NCI-H1930 (cell line): ENCODE data around the gene NKG7.
"Not testable (repeated sequence)": the region's sequence is repeated elsewhere in the genome, so short reads cannot be mapped to it uniquely, and the experiment has no call there.

Source experiments
- DNase-seq, 2 experiments: peaks; one replicate each; lab custom pipeline; 2025; lab: John Stamatoyannopoulos, UW

Gene NKG7

GRCh38 chr19:51372649-51373504 lies at the start of gene NKG7:
TSS of gene NKG7 (minus strand) at chr19:51372654. CDS start at chr19:51372535, 119 bp downstream.
- DNase-seq: no peak

GRCh38 chr19:51422053-51422448 lies 49.6 kb upstream of the NKG7 start:
- DNase-seq: peak; percentile 54 to 79

GRCh38 chr19:51421229-51422052 lies 49.0 kb upstream of the NKG7 start:
- DNase-seq: no peak

- DNase-seq: not testable (repeated sequence)
Observed at GRCh38 chr19:51420511-51420910, 48.1 kb upstream of the NKG7 start.

- no peak for DNase-seq
Observed at GRCh38 chr19:51418707-51419106, 46.3 kb upstream of the NKG7 start.

GRCh38 chr19:51417810-51418157 lies 45.3 kb upstream of the NKG7 start:
- DNase-seq: no peak

- no peak for DNase-seq
Observed at GRCh38 chr19:51417107-51417809, 44.8 kb upstream of the NKG7 start, which contains the start of gene SIGLEC10. TSS of gene SIGLEC10 (minus strand) at chr19:51417642. CDS start at chr19:51417581, 61 bp downstream.

GRCh38 chr19:51416422-51416821 lies 44.0 kb upstream of the NKG7 start:
- DNase-seq: not testable (repeated sequence)

- no peak for DNase-seq
Observed at GRCh38 chr19:51415187-51415586, 42.7 kb upstream of the NKG7 start.

GRCh38 chr19:51410950-51411748 lies 38.7 kb upstream of the NKG7 start:
- no peak for DNase-seq

- DNase-seq: peak in 1 of 2 experiments; percentile 10
Observed at GRCh38 chr19:51407511-51408131, 35.2 kb upstream of the NKG7 start.

GRCh38 chr19:51402117-51402516 lies 29.7 kb upstream of the NKG7 start:
- no peak for DNase-seq

GRCh38 chr19:51399936-51400335 lies 27.5 kb upstream of the NKG7 start:
- DNase-seq: not testable (repeated sequence)

- DNase-seq: no peak
Observed at GRCh38 chr19:51399231-51399630, 26.8 kb upstream of the NKG7 start.

GRCh38 chr19:51398096-51398704 lies 25.7 kb upstream of the NKG7 start:
- peak in 1 of 2 experiments; percentile 47 for DNase-seq

- DNase-seq: not testable (repeated sequence)
Observed at GRCh38 chr19:51397453-51397852, 25.0 kb upstream of the NKG7 start.

GRCh38 chr19:51396175-51396574 lies 23.7 kb upstream of the NKG7 start:
- no peak for DNase-seq

- DNase-seq: peak; percentile 99
Observed at GRCh38 chr19:51394050-51394836, 21.8 kb upstream of the NKG7 start.

- no peak for DNase-seq
Observed at GRCh38 chr19:51392701-51393100, 20.2 kb upstream of the NKG7 start.
